NB4 (cell line): ENCODE data around the gene APOBEC2.

Experiments
- MYC ChIP-seq: IDR thresholded peaks from 2 replicates; pipeline ENCODE4 v1.6.1; 2011; ENCODE audit warnings: low read depth, low read length
- POLR2A ChIP-seq: IDR thresholded peaks from 2 replicates; pipeline ENCODE4 v1.6.1; 2011; ENCODE audit warnings: mild to moderate bottlenecking; ENCODE audit not compliant: insufficient read length; ENCODE audit errors: extremely low read depth
- TF ChIP-seq, protein P1 (sequence below): IDR thresholded peaks from one replicate; pipeline ENCODE4 v1.5.1; 2012; ENCODE audit warnings: low read depth, low read length

DNA sequence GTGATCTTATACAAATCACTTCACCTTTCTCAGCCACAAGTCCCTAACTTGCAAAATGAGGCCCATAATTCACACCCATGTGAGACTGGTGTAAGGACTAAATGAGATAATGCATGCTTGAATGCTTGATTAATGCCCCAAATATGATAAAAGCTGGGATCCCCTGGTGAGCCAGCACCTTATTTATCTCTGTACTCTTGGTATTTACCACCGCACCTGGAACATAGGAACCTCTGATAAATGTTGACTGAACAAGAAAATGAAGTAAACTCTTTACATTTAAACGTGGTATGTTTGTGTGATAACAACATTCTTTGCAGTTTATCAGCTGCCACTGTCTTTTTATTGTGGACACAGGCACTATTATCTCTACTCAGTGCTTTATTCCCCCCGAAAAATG, 2.5 kb upstream of the APOBEC2 start:
- TF ChIP-seq, protein P1, sequence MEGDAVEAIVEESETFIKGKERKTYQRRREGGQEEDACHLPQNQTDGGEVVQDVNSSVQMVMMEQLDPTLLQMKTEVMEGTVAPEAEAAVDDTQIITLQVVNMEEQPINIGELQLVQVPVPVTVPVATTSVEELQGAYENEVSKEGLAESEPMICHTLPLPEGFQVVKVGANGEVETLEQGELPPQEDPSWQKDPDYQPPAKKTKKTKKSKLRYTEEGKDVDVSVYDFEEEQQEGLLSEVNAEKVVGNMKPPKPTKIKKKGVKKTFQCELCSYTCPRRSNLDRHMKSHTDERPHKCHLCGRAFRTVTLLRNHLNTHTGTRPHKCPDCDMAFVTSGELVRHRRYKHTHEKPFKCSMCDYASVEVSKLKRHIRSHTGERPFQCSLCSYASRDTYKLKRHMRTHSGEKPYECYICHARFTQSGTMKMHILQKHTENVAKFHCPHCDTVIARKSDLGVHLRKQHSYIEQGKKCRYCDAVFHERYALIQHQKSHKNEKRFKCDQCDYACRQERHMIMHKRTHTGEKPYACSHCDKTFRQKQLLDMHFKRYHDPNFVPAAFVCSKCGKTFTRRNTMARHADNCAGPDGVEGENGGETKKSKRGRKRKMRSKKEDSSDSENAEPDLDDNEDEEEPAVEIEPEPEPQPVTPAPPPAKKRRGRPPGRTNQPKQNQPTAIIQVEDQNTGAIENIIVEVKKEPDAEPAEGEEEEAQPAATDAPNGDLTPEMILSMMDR = no peak
- no peak for TF ChIP-seq POLR2A
- TF ChIP-seq MYC = no peak
